Transverse colon (tissue), 4 donors: ENCODE results near the gene SAPCD2. TPM values are rescaled to one million over a fixed set of nuclear protein-coding genes. Genes with fewer than 3 reads are reported as not detected.

ENCODE experiments used
- DNase-seq: peaks from one replicate; pipeline ENCODE4 v3.0.0-alpha.2; 2019
- H3K27ac ChIP-seq, 4 donors: fragments of 200-600 bp; sonication (generic); 2 replicates each; pipeline ENCODE4 v1.5.1; 2016 to 2018; ENCODE audit warnings: inconsistent platforms in 4 of 4
- H3K27me3 ChIP-seq: fragments of 200-600 bp; sonication (generic); 2 replicates; pipeline ENCODE4 v1.5.1; 2017; ENCODE audit warnings: inconsistent platforms
- H3K36me3 ChIP-seq, 4 donors: fragments of 200-600 bp; sonication (generic); 2 replicates each; pipeline ENCODE4 v1.5.1; 2017 to 2019; ENCODE audit warnings: inconsistent platforms in 4 of 4
- H3K4me1 ChIP-seq, 4 donors: fragments of 200-600 bp; sonication (generic); 2 replicates each; pipeline ENCODE4 v1.5.1; 2017 to 2020; ENCODE audit warnings: inconsistent platforms in 4 of 4
- H3K4me3 ChIP-seq, 4 donors: fragments of 200-600 bp; sonication (generic); 1 replicate in 1 of 4; 2 replicates in 3 of 4; pipeline versions ENCODE4 v1.5.1 to v1.6.1; 2017 to 2019; ENCODE audit warnings: inconsistent platforms in 4 of 4
- H3K9me3 ChIP-seq, 2 donors: fragments of 200-600 bp; sonication (generic); 2 replicates each; pipeline ENCODE4 v1.5.1; 2017 to 2019; ENCODE audit warnings: inconsistent platforms in 2 of 2
- EP300 ChIP-seq: sonication (generic); formaldehyde crosslinking; IDR thresholded peaks from one replicate; pipeline ENCODE4 v1.6.1; 2017; ENCODE audit warnings: antibody characterized with exemption, low read depth
- POLR2A ChIP-seq: fragments of 450-650 bp; IDR thresholded peaks from one replicate; pipeline ENCODE4 v1.6.1; 2016; ENCODE audit warnings: antibody characterized with exemption, mild to moderate bottlenecking, moderate library complexity
- POLR2AphosphoS5 ChIP-seq, 3 donors: sonication (generic); formaldehyde crosslinking; IDR thresholded peaks; one replicate each; pipeline ENCODE4 v1.6.1; 2016; ENCODE audit warnings: antibody characterized with exemption in 3 of 3
- WGBS, 2 donors: methylation state at CpG; one replicate each; pipeline ENCODE4 v1.1.5; 2018; ENCODE audit warnings: low coverage in 1 of 2; 5-methylcytosine and 5-hydroxymethylcytosine counted together
- in situ Hi-C, 4 donors: fragments of 200-750 bp; cut with MboI; loops; one replicate each; pipeline versions ENCODE4 v1.15.0 to v1.15.1; 2017; ENCODE audit warnings: low sequenced_read_pairs in 3 of 4, low pct_ligation_motif_present in 1 of 4, low pct_unique_long_range_greater_than_20kb in 1 of 4
- intact Hi-C: fragments of 100-400 bp; cut with DNase I; formaldehyde crosslinking; loops from one replicate; pipeline ENCODE4 v1.15.1; 2023; ENCODE audit warnings: low total_unique reads
- total RNA-seq, 4 donors: library from RNA; depleted of rRNA; stranded (reverse); fragments of >200 nt; gene quantifications; one replicate each; pipeline ENCODE4 v1.1.0, GENCODE V29; 2016
- TF ChIP-seq, protein P1 (sequence below), 5 experiments: fragments of 200-600 bp in 3 of 5; fragments of 450-650 bp in 2 of 5; sonication (generic) in 3 of 5; IDR thresholded peaks; 1 replicate in 2 of 5; 2 replicates in 3 of 5; pipeline ENCODE4 v1.5.1; 2016 to 2017; ENCODE audit warnings: antibody characterized with exemption in 5 of 5, inconsistent platforms in 3 of 5, mild to moderate bottlenecking in 2 of 5, moderate library complexity in 1 of 5

SAPCD2 gene
- total RNA-seq, 4 donors from 2014 or later = 0.37 to 37.2 (median 3.3) TPM

DNA sequence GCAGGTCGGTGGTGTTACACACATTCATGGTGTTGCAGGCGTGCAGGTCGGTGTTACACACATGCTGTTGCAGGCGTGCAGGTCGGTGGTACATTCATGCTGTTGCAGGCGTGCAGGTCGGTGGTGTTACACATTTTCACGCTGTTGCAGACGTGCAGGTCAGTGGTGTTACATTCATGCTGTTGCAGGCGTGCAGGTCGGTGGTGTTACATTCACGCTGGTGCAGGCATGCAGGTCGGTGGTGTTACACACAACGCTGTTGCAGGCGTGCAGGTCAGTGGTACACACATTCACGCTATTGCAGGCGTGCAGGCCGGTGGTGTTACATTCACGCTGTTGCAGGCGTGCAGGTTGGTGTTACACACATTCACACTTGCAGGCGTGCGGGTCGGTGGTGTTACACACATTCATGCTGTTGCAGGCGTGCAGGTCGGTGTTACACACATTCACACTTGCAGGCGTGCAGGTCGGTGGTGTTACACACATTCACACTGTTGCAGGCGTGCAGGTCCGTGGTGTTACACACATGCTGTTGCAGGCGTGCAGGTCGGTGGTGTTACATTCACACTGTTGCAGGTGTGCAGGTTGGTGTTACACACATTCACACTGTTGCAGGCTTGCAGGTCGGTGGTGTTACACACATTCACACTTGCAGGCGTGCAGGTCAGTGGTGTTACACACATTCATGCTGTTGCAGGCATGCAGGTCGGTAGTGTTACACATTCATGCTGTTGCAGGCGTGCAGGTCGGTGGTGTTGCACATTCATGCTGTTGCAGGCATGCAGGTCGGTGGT is 33.0 kb upstream of the SAPCD2 start:
- intact Hi-C loops = no loop called here
- in situ Hi-C loops = loop anchor here in 1 of 4 donors (25.0 kb wide), 1 partner anchor 109 kb away; the partner anchor contains the start of genes NDOR1, RNF208, TMEM203 and TPRN
- TF ChIP-seq, protein P1, sequence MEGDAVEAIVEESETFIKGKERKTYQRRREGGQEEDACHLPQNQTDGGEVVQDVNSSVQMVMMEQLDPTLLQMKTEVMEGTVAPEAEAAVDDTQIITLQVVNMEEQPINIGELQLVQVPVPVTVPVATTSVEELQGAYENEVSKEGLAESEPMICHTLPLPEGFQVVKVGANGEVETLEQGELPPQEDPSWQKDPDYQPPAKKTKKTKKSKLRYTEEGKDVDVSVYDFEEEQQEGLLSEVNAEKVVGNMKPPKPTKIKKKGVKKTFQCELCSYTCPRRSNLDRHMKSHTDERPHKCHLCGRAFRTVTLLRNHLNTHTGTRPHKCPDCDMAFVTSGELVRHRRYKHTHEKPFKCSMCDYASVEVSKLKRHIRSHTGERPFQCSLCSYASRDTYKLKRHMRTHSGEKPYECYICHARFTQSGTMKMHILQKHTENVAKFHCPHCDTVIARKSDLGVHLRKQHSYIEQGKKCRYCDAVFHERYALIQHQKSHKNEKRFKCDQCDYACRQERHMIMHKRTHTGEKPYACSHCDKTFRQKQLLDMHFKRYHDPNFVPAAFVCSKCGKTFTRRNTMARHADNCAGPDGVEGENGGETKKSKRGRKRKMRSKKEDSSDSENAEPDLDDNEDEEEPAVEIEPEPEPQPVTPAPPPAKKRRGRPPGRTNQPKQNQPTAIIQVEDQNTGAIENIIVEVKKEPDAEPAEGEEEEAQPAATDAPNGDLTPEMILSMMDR (IDR thresholded peaks at IDR 0.05) = no peak
- no peak for TF ChIP-seq EP300
- no peak for TF ChIP-seq POLR2AphosphoS5 (IDR thresholded peaks at IDR 0.05)
- TF ChIP-seq POLR2A = no peak
- no peak overlapping the region for H3K4me3 ChIP-seq
- H3K9me3 ChIP-seq = no peaks in the 10 kb centered on the region
- no peaks in the 10 kb centered on the region for H3K27me3 ChIP-seq
- H3K27ac ChIP-seq = no peak overlapping the region
- 82 to 94% methylated on average over 8 to 37 of the region's 37 CpGs for WGBS, 2 donors
- peaks cover 0 to 34% (median 8%) of the 10 kb centered on the region in 4 donors for H3K36me3 ChIP-seq
- DNase-seq = no peak
- no peaks in the 10 kb centered on the region for H3K4me1 ChIP-seq

DNA sequence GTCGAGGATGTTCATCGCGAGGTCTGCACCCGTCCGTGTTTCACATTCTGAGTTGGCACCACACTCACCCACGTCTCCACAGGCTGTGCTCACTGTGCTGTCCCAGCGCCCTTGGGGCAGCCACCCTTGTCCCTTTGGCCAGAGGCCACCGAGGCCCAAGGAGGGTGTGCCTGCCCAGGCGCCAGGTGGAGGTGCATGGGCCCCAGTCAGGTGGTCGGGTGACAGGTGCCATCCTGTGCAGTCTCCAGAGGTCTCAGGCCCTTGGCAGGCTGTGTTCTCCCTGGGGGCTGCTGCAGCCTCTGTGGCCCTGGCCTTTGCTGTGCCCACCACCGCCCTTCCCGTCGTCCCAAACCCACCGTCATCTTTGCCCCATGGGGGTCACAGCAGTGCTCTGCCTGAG is 28.9 kb upstream of the SAPCD2 start:
- 88% methylated on average over 14 of the region's 14 CpGs; no CpG with 5 or more reads in 1 of the 2 donors for whole genome bisulfite sequencing, 2 donors
- intact Hi-C loops = no loop called here
- no peak overlapping the region for H3K27ac ChIP-seq
- no peaks in the 10 kb centered on the region for H3K9me3 ChIP-seq
- DNase-seq = no peak
- H3K27me3 ChIP-seq = no peaks in the 10 kb centered on the region
- peaks cover 0 to 29% (median 8%) of the 10 kb centered on the region in 4 donors for H3K36me3 ChIP-seq
- in situ Hi-C loops = no loop called here
- H3K4me3 ChIP-seq = no peak overlapping the region
- no peak for TF ChIP-seq EP300
- TF ChIP-seq POLR2AphosphoS5 (IDR thresholded peaks at IDR 0.05) = no peak
- no peak for TF ChIP-seq POLR2A
- TF ChIP-seq, protein P1 (IDR thresholded peaks at IDR 0.05) = no peak
- H3K4me1 ChIP-seq = no peaks in the 10 kb centered on the region

DNA sequence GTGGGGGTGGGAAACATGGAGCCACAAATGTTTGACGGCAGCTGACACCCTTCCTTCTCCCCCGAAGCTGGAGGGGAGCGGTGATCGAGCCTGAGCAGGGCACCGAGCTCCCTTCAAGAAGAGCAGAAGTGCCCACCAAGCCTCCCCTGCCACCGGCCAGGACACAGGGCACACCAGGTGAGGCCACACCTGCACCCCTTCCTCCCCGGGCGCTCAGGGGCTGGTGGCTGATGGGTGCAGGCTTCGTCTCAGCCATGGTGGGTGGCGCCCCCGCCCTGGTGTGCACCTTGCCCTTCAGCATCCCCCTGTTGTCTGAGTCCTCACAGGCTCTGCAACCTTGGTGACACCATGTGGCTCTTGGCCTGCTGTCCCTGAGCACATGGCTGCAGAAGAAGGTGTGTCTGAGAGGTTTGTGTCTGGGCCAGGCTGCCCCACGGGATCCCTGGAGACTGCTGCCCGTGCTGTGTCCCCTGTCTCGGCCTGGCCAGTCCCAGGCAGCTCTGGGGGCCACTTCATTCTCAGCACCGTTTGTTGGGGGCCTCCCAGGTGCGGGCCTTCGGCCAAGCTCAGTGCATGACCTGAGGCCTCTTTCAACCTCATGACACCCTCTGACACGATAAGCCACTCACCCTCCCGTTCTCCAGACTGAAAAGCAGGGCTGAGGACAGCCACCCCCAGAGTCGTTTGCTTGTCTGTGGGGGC is 27.6 kb upstream of the SAPCD2 start:
- peaks cover 0 to 17% (median 8%) of the 10 kb centered on the region in 4 donors for H3K36me3 ChIP-seq
- H3K27me3 ChIP-seq = no peaks in the 10 kb centered on the region

More for the DNA sequence above, 27.6 kb upstream of the SAPCD2 start:
- H3K4me1 ChIP-seq = no peaks in the 10 kb centered on the region
- no peak overlapping the region for H3K27ac ChIP-seq
- H3K4me3 ChIP-seq = no peak overlapping the region
- no peak for DNase-seq
- 92 to 95% methylated on average over 8 to 13 of the region's 20 CpGs for WGBS, 2 donors
- no peak for TF ChIP-seq POLR2AphosphoS5 (IDR thresholded peaks at IDR 0.05)
- no peak for TF ChIP-seq EP300
- TF ChIP-seq, protein P1 (IDR thresholded peaks at IDR 0.05) = no peak
- H3K9me3 ChIP-seq = no peaks in the 10 kb centered on the region
- in situ Hi-C loops (no loop called here), intact Hi-C loops (no loop called here)
